ENCODE measurements around the gene RAB30.

GRCh38 chr11:83087035-83087434 is 15.3 kb upstream of the RAB30 start:
- TF ChIP-seq, protein P1, sequence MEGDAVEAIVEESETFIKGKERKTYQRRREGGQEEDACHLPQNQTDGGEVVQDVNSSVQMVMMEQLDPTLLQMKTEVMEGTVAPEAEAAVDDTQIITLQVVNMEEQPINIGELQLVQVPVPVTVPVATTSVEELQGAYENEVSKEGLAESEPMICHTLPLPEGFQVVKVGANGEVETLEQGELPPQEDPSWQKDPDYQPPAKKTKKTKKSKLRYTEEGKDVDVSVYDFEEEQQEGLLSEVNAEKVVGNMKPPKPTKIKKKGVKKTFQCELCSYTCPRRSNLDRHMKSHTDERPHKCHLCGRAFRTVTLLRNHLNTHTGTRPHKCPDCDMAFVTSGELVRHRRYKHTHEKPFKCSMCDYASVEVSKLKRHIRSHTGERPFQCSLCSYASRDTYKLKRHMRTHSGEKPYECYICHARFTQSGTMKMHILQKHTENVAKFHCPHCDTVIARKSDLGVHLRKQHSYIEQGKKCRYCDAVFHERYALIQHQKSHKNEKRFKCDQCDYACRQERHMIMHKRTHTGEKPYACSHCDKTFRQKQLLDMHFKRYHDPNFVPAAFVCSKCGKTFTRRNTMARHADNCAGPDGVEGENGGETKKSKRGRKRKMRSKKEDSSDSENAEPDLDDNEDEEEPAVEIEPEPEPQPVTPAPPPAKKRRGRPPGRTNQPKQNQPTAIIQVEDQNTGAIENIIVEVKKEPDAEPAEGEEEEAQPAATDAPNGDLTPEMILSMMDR (IDR thresholded peaks at IDR 0.05; ENCODE audit: low read depth, low read length) = peak; percentile 51
- TF ChIP-seq EZH2phosphoT487 (IDR thresholded peaks at IDR 0.05; ENCODE audit: low read depth) = no peak
